Muscle layer of colon (tissue), 2 donors: ENCODE results near the gene SLC10A7.

ENCODE experiments used
- H3K27ac ChIP-seq: one replicate; pipeline ENCODE4 v1.7.0; 2013; ENCODE audit warnings: low read depth, mild to moderate bottlenecking, low read length, moderate library complexity
- H3K27me3 ChIP-seq, 2 donors: one replicate each; pipeline ENCODE4 v1.7.0; 2013; ENCODE audit warnings: low read length in 2 of 2, mild to moderate bottlenecking in 2 of 2; ENCODE audit not compliant: insufficient read depth in 2 of 2, control insufficient read depth in 1 of 2
- H3K36me3 ChIP-seq: one replicate; pipeline ENCODE4 v1.7.0; 2013; ENCODE audit warnings: mild to moderate bottlenecking, low read length; ENCODE audit not compliant: insufficient read depth
- H3K4me1 ChIP-seq: one replicate; pipeline ENCODE4 v1.7.0; 2013; ENCODE audit warnings: mild to moderate bottlenecking, low read length; ENCODE audit not compliant: insufficient read depth
- H3K4me3 ChIP-seq, 2 donors: one replicate each; pipeline ENCODE4 v1.7.0; 2013; ENCODE audit warnings: low read length in 2 of 2, low read depth in 1 of 2, mild to moderate bottlenecking in 1 of 2, moderate library complexity in 1 of 2
- H3K9ac ChIP-seq: one replicate; pipeline ENCODE4 v1.7.0; 2013; ENCODE audit warnings: low read length
- H3K9me3 ChIP-seq: one replicate; pipeline ENCODE4 v1.7.0; 2013; ENCODE audit warnings: mild to moderate bottlenecking, low read length
- donor health status: abdominal sarcoma.
- donor health status: Adenocarcinoma of cecum.

SLC10A7 gene

DNA sequence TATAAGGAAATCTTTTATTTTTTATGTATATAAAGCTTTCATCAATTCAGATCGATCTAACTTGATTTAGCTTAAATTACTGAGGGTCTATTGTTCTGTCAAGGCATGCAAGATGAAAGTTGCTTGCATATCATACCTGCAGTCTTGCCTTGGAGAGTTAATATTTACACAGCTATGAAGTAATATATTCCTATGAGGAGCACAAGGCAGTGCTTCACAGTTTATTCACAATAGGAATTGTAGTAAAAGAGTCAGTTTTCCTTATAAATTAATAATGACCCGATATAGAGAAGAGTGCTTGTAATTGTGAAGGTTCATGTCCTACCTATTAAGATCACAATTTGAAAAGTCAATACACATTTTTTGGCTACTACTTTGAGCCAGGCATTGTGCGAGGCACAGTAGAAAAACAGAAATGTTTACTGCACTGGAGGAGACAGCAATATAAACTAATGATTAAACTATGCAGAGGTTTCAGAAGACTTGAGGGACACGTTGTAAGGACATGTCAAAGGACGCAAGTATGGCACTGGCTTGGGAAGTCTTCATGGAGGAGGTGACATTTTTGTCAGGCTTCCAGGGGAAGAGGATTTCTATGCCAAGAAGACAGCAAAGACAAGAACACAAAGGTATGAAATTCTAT, 268.6 kb downstream of the SLC10A7 start:
- Histone ChIP-seq H3K36me3 (no peaks in the 10 kb centered on the region), H3K4me1 (no peaks in the 10 kb centered on the region), H3K27ac (no peak overlapping the region), H3K27me3 (no peaks in the 10 kb centered on the region), H3K4me3 (no peak overlapping the region), H3K9me3 (no peaks in the 10 kb centered on the region), H3K9ac (no peak overlapping the region)

- no peak overlapping the region for H3K27ac ChIP-seq
- no peak overlapping the region for H3K9ac ChIP-seq
- H3K36me3 ChIP-seq, result no peaks in the 10 kb centered on the region
- no peak overlapping the region for H3K4me3 ChIP-seq
- H3K27me3 ChIP-seq, result no peaks in the 10 kb centered on the region
- H3K4me1 ChIP-seq, result peaks cover 10% of the 10 kb centered on the region
- H3K9me3 ChIP-seq, result no peaks in the 10 kb centered on the region
These were observed 274.4 kb downstream of the SLC10A7 start for GRCh38 chr4:146247356-146247755.

DNA sequence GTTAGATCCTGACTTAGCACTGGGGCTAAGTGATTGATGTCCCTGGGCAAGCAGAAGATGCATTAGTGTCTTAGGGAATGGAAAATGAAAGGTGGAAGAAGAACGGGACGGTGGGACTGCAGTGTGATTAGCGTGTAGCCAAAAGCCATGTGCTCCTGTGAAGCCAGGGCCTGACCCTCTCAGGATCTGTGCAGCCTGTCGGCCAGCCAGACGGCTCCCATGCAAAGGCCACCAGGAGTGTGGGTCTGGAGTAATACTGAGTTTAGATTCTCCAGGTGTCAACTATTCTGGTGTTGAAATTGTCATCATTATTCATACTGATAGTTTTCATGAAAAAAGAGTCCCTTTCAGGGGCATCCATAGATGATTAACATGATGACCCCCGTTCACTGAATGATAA, 275.4 kb downstream of the SLC10A7 start:
- H3K9me3 ChIP-seq, result no peaks in the 10 kb centered on the region
- no peak overlapping the region for H3K27ac ChIP-seq
- H3K36me3 ChIP-seq, result no peaks in the 10 kb centered on the region
- H3K27me3 ChIP-seq, result no peaks in the 10 kb centered on the region
- H3K4me1 ChIP-seq, result peaks cover 20% of the 10 kb centered on the region
- no peak overlapping the region for H3K9ac ChIP-seq
- no peak overlapping the region for H3K4me3 ChIP-seq

DNA sequence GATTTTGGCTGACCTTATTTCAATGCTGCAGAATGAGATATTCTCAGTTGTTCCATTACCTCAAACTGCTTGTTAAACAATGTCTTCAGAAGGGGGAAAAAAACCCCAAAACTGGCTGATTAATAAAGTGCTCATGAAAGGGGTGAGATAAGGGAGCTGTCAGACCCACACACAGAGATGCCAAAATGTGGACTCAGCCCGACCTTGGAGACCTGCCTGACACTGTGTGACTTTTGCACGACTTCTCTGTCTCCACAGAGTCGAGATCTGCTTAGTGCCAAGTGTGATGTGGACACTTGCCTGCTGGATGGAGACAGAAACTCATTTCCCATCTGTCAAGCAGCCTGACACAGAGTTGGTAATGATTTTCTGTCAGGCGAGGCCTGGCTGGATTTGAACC, 275.9 kb downstream of the SLC10A7 start:
- Histone ChIP-seq H3K9me3 (no peaks in the 10 kb centered on the region), H3K36me3 (no peaks in the 10 kb centered on the region), H3K27me3 (no peaks in the 10 kb centered on the region), H3K9ac (no peak overlapping the region), H3K4me3 (no peak overlapping the region), H3K4me1 (peaks cover 25% of the 10 kb centered on the region), H3K27ac (no peak overlapping the region)

DNA sequence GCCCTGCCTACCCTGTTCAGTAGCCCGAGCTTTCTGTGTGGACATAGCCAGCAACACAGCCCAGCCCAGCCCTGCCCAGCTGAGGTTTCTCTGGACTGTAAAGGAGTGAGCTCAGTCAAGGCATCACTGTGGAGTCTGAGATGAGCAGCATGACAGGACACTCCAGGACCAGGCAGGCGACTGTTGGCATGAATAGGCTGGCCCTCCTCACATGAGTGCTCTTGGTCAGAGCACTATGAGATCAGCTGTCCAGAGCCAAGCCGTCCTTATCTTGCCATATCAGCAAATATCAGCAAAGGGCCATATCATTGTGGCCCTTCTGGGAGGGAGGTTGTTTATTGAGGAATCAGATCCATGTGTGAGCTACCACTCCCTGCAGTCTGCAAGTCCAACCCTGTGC, 276.5 kb downstream of the SLC10A7 start:
- Histone ChIP-seq H3K9me3 (no peaks in the 10 kb centered on the region), H3K4me1 (peaks cover 26% of the 10 kb centered on the region), H3K27ac (no peak overlapping the region), H3K4me3 (no peak overlapping the region), H3K36me3 (no peaks in the 10 kb centered on the region), H3K9ac (no peak overlapping the region), H3K27me3 (no peaks in the 10 kb centered on the region)

GRCh38 chr4:146244496-146244895, 277.2 kb downstream of the SLC10A7 start:
- Histone ChIP-seq H3K27ac (no peak overlapping the region), H3K9me3 (no peaks in the 10 kb centered on the region), H3K36me3 (no peaks in the 10 kb centered on the region), H3K9ac (no peak overlapping the region), H3K27me3 (no peaks in the 10 kb centered on the region), H3K4me3 (no peak overlapping the region), H3K4me1 (peaks cover 26% of the 10 kb centered on the region)

GRCh38 chr4:146243883-146244277, 277.9 kb downstream of the SLC10A7 start:
- Histone ChIP-seq H3K27ac (no peak overlapping the region), H3K4me3 (no peak overlapping the region), H3K36me3 (no peaks in the 10 kb centered on the region), H3K9ac (no peak overlapping the region), H3K4me1 (peaks cover 26% of the 10 kb centered on the region), H3K27me3 (no peaks in the 10 kb centered on the region), H3K9me3 (no peaks in the 10 kb centered on the region)

DNA sequence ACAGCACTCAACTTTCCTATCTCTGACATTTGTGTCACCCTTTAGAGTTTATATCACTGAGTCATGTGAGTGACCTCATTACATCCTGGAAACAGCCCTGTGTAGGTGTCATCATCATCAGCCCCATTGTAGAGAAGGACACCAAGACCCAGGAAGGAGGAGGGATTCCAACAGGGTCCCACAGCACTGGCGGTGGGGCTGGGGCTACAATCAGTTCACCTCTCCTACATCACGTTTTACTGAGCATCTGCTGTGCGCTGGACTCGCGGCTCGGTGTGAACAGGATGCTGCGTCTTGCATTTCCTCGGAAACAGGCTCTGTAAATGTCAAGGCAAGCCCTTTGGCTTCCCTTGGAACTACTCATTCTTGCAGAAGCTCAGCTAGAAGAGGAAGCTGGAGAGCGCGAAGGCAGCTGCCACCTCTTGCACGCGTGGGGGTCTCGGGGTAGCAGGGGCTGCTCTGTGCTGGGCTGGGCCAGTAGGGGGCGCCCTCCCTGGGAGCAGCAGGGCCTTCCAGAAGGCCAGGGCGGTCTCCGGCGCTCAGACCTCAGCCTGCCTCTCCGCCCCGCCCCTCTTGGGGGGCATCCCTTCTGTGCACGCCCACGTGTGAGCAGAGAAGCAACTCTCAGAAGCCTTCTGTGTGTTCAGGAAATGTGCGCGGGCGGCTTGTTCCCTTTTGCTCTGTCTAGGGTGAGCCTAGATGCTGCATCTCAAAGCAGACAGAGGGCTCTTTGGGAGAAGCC, 278.4 kb downstream of the SLC10A7 start:
- peaks cover 26% of the 10 kb centered on the region for H3K4me1 ChIP-seq
- H3K27me3 ChIP-seq, result no peaks in the 10 kb centered on the region
- H3K9ac ChIP-seq, result no peak overlapping the region
- H3K4me3 ChIP-seq, result no peak overlapping the region
- H3K27ac ChIP-seq, result no peak overlapping the region
- no peaks in the 10 kb centered on the region for H3K9me3 ChIP-seq
- H3K36me3 ChIP-seq, result no peaks in the 10 kb centered on the region

DNA sequence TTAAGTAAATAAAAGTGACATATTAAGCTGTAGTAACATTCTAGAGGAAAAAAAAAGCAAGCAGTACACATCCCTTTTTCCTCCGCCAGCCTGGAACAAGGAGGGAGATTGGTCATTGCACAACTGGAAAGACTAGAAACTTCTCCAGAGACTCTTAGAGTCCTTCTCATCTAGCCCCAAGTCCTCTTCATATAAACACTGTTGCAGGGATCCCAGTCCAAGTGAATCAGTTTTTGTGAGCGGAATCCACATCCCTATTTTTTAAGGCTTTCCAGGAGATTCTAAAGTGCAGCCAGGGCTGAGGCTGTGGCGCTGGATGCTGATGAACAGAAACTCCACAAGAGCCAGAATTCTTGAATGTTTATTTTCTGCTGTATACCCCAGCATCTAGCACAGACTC, 283.6 kb downstream of the SLC10A7 start:
- Histone ChIP-seq H3K27ac (no peak overlapping the region), H3K4me3 (no peak overlapping the region), H3K27me3 (no peaks in the 10 kb centered on the region), H3K36me3 (no peaks in the 10 kb centered on the region), H3K9me3 (no peaks in the 10 kb centered on the region), H3K4me1 (peaks cover 22% of the 10 kb centered on the region), H3K9ac (no peak overlapping the region)

- Histone ChIP-seq H3K9ac (no peak overlapping the region), H3K9me3 (no peaks in the 10 kb centered on the region), H3K4me3 (no peak overlapping the region), H3K27me3 (no peaks in the 10 kb centered on the region), H3K4me1 (peaks cover 18% of the 10 kb centered on the region), H3K36me3 (no peaks in the 10 kb centered on the region), H3K27ac (no peak overlapping the region)
These were observed 284.6 kb downstream of the SLC10A7 start for GRCh38 chr4:146237092-146237491.

GRCh38 chr4:146236216-146236615, 285.5 kb downstream of the SLC10A7 start:
- no peaks in the 10 kb centered on the region for H3K27me3 ChIP-seq
- no peak overlapping the region for H3K27ac ChIP-seq
- no peak overlapping the region for H3K9ac ChIP-seq
- no peaks in the 10 kb centered on the region for H3K9me3 ChIP-seq
- peaks cover 9% of the 10 kb centered on the region for H3K4me1 ChIP-seq
- H3K36me3 ChIP-seq, result no peaks in the 10 kb centered on the region
- no peak overlapping the region for H3K4me3 ChIP-seq

DNA sequence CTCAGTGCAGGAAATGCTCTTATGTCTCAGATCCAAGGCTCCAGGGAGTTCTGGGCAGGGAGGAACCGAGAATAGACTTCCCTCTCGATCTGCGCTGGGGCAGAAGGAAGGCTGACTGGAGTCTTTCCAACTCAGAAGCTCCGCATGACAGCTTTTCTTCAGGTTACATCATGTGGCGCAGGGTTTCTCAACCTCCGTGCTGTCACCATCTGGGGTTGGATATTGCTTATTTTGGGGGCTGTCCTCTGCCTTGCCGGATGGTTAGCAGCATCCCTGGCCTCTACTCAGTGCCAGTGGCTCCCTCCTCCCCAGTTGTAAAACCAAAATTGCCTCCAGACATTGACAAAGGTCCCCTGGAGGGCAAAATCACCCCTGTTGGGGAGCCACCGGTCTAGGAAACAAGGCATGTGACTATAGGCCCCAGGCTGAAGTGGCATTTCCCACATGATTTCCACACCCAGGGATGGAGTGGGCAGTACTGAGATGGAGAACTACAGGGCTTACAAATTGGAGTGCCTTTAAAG, 286.0 kb downstream of the SLC10A7 start:
- Histone ChIP-seq H3K4me3 (no peak overlapping the region), H3K4me1 (peaks cover 5% of the 10 kb centered on the region), H3K9me3 (no peaks in the 10 kb centered on the region), H3K27ac (no peak overlapping the region), H3K9ac (no peak overlapping the region), H3K27me3 (no peaks in the 10 kb centered on the region), H3K36me3 (no peaks in the 10 kb centered on the region)
